Measurements from ENCODE around the gene NXPE1. TPM values are rescaled to one million over a fixed set of nuclear protein-coding genes. Genes with fewer than 3 reads are reported as not detected.
"Not testable (repeated sequence)": the region's sequence is repeated elsewhere in the genome, so short reads cannot be mapped to it uniquely, and the experiment has no call there.

The NXPE1 gene
- under 1 TPM in 2 of 4 donors, not detected in 2; 0.08 TPM for polyA plus RNA-seq (ENCODE audit: insufficient read length in 4 of 4)

DNA sequence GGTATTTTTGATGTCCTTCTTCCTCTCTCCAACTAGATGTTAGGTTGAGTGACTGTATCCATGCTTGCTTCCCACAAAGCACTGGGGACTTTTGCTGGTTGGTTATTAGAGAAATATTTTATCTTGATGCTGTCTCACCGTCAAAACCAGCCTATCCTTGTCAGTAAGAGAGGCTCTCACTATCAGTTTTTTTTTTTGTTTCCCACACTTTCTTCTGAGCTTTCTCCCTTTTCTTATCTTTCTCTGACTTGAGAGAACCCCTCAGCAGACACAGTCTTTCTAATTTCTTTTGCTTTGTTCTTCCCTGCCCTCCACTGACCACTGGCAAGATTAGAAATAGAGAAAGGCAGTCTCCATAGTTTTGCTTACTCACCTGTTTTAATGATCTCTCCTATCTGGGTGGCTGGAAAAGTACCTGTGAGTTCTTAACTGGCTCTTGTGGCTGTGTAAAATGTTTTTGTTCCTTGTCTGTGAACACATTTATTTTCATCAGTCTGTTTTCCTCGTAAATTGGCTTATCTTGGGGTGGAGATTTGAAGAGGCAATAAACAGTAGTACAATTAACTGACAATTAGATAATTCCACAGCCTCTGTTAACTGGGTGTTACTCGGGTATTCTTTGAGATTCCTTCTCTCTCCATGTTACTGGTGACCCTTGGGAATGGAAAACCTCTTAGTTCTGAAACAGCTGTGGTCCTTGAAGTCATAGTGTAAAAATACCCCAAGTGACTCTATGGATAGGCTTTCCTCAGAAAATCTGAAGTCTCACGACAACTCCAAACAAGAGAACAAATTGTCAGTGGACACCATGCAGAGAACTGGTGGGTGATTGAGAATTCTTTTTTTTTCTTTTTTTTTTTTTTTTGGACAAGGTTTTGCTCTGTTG, at the start of gene NXPE1:
Gene NXPE1 (minus strand): TSS at position 457 of the 886 bp plus-strand sequence. CDS start 8,680 bp downstream, outside the sequence.
- no peak for DNase-seq (ENCODE audit: low read depth in 4 of 4, low spot score in 3 of 4)

DNA sequence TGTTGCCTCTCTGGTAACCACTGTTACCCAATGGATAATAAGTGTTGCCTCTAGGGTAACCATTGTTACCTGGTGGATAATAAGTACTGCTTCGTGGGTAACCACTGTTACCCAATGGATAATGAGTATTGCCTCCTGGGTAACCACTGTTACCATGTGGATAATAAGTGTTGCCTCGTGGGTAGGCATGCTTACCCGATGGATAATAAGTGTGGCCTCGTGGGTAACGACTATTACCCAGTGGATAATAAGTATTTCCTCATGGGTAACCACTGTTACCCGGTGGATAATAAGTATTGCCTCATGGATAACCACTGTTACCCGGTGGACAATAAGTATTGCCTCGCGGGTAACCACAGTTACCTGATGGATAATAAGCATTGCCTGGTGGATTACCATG, 49.7 kb upstream of the NXPE1 start:
- DNase-seq (ENCODE audit: low read depth in 4 of 4, low spot score in 3 of 4), result no peak

GRCh38 chr11:114608605-114609004, 48.9 kb upstream of the NXPE1 start:
- not testable (repeated sequence) for DNase-seq (ENCODE audit: low read depth in 4 of 4, low spot score in 3 of 4)

DNA sequence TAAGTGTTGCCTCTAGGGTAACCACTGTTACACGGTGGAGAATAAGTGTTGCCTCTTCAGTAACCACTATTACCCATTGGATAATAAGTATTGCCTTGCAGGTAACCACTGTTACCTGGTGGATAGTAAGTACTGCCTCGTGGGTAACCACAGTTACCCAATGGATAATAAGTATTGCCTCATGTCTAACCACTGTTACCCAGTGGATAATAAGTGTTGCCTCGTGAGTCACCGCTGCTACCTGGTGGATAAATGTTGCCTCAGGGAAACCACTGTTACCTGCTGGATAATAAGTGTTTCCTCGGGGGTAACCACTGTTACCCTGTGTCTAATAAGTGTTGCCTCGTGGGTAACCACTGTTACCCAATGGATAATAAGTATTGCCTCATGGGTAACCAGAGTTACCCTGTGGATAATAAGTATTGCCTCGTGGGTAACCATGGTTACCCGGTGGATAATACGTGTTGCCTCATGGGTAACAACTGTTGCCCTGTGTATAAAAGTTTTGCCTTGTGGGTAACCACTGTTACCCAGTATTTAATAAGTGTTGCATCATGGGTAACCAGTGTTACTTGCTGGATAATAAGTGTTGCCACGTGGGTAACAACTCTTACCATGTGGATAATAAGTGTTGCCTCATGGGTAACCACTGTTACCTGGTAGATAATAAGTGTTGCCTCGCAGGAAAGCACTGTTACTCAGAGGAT, 48.2 kb upstream of the NXPE1 start:
- no peak for DNase-seq (ENCODE audit: low read depth in 4 of 4, low spot score in 3 of 4)

DNA sequence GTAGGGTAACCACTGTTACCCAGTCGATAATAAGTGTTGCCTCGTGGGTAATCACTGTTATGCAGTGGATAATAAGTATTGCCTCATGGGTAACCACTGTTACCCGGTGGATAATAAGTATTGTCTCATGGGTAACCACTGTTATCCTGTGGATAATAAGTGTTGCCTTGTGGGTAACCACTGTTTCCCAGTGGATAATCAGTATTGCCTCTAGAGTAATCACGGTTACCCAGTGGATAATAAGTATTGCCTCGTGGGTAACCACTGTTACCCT, 47.1 kb upstream of the NXPE1 start:
- not testable (repeated sequence) for DNase-seq (ENCODE audit: low read depth in 4 of 4, low spot score in 3 of 4)

- DNase-seq (ENCODE audit: low read depth in 4 of 4, low spot score in 3 of 4), result no peak
These were observed 46.5 kb upstream of the NXPE1 start for GRCh38 chr11:114606003-114606801.

DNA sequence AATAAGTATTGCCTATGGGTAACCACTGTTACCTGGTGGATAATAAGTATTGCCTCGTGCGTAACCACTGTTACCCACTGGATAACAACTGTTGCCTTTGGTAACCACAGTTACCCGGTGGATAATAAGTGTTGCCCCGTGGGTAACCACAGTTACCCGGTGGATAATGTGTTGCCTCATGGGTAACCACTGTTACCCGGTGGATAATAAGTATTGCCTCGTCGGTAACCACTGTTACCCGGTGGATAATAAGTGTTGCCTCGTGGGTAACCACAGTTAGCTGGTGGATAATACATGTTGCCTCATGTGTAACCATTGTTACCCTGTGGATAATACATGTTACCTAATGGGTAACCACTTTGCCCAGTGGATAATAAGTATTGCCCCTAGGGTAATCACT, 45.7 kb upstream of the NXPE1 start:
- no peak for DNase-seq (ENCODE audit: low read depth in 4 of 4, low spot score in 3 of 4)

- no peak for DNase-seq (ENCODE audit: low read depth in 4 of 4, low spot score in 3 of 4)
These were observed 45.2 kb upstream of the NXPE1 start for GRCh38 chr11:114604886-114605285.

- DNase-seq (ENCODE audit: low read depth in 4 of 4, low spot score in 3 of 4), result no peak
These were observed 44.6 kb upstream of the NXPE1 start for GRCh38 chr11:114604179-114604813.

DNA sequence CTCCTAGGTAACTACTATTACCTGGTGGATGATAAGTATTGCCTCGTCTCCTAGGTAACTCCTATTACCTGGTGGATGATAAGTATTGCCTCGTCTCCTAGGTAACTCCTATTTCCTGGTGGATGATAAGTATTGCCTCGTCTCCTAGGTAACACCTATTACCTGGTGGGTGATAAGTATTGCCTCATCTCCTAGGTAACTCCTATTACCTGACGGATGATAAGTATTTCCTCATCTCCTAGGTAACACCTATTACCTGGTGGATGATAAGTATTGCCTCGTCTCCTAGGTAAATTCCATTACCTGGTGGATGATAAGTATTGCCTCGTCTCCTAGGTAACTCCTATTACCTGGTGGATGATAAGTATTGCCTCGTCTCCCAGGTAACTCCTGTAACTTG, 43.5 kb upstream of the NXPE1 start:
- not testable (repeated sequence) for DNase-seq (ENCODE audit: low read depth in 4 of 4, low spot score in 3 of 4)

- no peak for DNase-seq (ENCODE audit: low read depth in 4 of 4, low spot score in 3 of 4)
These were observed 38.8 kb upstream of the NXPE1 start for GRCh38 chr11:114598461-114598860.

- no peak for DNase-seq (ENCODE audit: low read depth in 4 of 4, low spot score in 3 of 4)
These were observed 36.7 kb upstream of the NXPE1 start for GRCh38 chr11:114596175-114596919.

DNA sequence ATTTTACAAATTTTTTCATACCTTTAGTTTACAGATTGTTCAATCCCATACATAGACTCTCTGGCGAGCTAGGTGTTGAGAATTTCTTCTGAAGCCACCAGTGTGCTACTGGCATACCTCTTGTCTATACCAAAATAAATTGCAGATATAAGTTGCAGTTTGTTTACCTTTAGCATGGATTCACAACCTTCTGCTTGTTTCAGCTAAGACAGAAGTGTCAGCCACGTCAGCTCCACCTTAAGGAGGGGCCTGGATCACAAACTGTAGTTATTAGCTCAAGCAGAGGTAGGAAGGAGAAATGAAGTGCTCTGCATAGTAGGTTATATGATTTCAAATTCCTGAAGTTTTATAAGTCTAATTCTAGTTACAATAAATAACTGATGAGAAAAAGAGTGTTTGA, 35.9 kb upstream of the NXPE1 start, which contains the start of gene NXPE4:
Gene NXPE4 (minus strand): TSS at position 216 of the 400 bp plus-strand sequence. CDS start 1,027 bp downstream, outside the sequence.
- DNase-seq (ENCODE audit: low read depth in 4 of 4, low spot score in 3 of 4), result no peak

DNA sequence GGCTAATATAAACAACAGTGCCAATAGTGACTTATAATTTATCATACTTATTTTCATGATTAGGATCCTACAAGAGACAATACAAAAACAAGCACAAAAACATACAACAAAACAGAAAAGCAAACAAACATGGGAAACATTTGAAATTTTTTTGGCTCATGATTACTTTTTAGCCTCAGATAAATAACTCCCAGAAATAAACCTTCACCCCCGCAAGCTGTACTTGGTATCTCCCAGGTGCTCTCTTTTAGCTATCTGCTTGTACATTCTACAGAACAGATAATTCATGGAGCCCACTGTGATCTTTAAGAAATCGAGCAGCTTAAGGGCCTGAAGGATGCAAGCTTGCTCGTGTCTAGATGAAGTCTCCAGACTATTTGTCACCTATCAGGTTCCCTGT, 35.0 kb upstream of the NXPE1 start:
- no peak for DNase-seq (ENCODE audit: low read depth in 4 of 4, low spot score in 3 of 4)

GRCh38 chr11:114587398-114587953, 27.8 kb upstream of the NXPE1 start:
- no peak for DNase-seq (ENCODE audit: low read depth in 4 of 4, low spot score in 3 of 4)

DNA sequence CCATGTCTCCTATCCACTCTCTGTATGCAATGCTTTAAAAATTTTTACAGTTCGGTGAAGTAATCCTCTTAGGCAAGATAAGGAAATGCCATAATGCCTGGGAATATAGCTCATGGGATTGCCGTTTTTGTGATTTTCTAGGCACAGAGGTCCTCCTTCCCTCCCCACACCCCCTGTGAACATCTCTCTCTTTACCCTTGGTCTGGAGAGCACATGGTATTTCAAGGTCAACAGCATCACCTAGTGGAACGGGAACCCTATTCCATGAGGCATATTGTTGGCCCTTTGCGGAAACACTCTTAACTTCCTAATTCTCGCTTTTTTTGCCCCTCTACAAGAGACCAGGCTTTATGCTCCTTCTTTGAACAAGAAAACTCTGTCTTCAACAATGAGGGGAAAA, 27.1 kb upstream of the NXPE1 start:
- DNase-seq (ENCODE audit: low read depth in 4 of 4, low spot score in 3 of 4), result no peak

DNA sequence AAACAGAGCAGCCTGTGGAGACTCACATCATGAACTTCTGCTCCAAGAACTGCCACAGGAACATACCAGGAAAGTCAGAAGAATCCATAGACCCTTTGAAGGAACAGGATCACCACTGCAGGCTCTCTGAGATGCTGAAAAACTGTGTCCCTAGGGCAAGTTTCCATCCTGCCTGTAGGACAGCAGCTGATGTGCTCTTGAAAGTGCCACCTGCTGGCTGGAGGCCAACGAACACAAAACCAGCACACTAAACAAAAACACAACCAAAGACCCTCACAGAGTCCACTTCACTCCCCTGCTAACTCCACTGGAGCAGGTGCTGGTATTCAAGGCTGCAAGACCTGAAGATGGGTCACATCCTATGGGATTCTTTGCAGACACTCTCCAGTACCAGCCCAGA, 12.0 kb upstream of the NXPE1 start:
- DNase-seq (ENCODE audit: low read depth in 4 of 4, low spot score in 3 of 4), result no peak

- DNase-seq (ENCODE audit: low read depth in 4 of 4, low spot score in 3 of 4), result no peak
These were observed 10.1 kb upstream of the NXPE1 start for GRCh38 chr11:114569801-114570200.

- no peak for DNase-seq (ENCODE audit: low read depth in 4 of 4, low spot score in 3 of 4)
These were observed 6.6 kb upstream of the NXPE1 start for GRCh38 chr11:114566276-114566675.

DNA sequence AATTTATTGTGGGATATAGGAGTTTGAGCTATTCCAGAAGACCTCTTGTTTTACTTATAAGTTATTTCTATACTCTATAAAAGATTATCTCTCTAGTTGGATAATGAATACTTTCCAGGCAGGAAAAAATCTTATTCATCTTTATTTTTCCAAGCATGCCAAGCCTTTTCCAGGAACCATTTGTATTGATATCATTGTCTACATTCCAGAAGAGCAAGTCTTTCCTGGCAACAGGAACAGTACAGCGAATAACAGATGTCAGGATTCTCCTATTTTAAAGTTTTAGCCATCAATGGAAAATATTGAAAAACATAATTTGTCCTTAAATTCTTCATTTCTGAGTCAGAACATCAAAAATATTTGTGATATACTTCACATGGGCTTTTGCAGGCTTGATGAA, 5.2 kb upstream of the NXPE1 start:
- DNase-seq (ENCODE audit: low read depth in 4 of 4, low spot score in 3 of 4), result no peak
